Astrocyte (in vitro differentiated cells and primary cell): Measurements from ENCODE around the gene ZNF410. TPM values are rescaled to one million over a fixed set of nuclear protein-coding genes. Genes with fewer than 3 reads are reported as not detected.

Source experiments
- DNase-seq: peaks from one replicate; pipeline ENCODE4 v3.0.0-alpha.2; 2010; ENCODE audit warnings: low read depth
- FAIRE-seq: peaks from 2 replicates; lab custom pipeline; 2011; peaks lifted over from hg19 to GRCh38; lab: Jason Lieb, UNC
- H2AFZ ChIP-seq: 2 replicates; pipeline ENCODE4 v1.6.0; 2012; ENCODE audit warnings: low read depth, low read length, inconsistent platforms
- H3K27ac ChIP-seq: 2 replicates; pipeline ENCODE4 v1.5.1; 2011; ENCODE audit warnings: low read depth, low read length, inconsistent platforms
- H3K27me3 ChIP-seq: 2 replicates; pipeline ENCODE4 v1.6.0; 2011; ENCODE audit warnings: low read length, inconsistent platforms; ENCODE audit not compliant: insufficient read depth
- H3K36me3 ChIP-seq: 2 replicates; pipeline ENCODE4 v1.5.1; 2011; ENCODE audit warnings: low read length, inconsistent platforms; ENCODE audit not compliant: insufficient read depth
- H3K4me1 ChIP-seq: 2 replicates; pipeline ENCODE4 v1.5.1; 2011; ENCODE audit warnings: low read length, inconsistent platforms; ENCODE audit not compliant: insufficient read depth
- H3K4me2 ChIP-seq: 2 replicates; pipeline ENCODE4 v1.6.0; 2012; ENCODE audit warnings: low read length, inconsistent platforms
- H3K4me3 ChIP-seq: 2 replicates; pipeline ENCODE4 v1.5.1; 2011; ENCODE audit warnings: low read depth, mild to moderate bottlenecking, low read length, inconsistent platforms; ENCODE audit not compliant: insufficient read depth
- H3K79me2 ChIP-seq: 2 replicates; pipeline ENCODE4 v1.6.0; 2012; ENCODE audit warnings: mild to moderate bottlenecking, low read length, inconsistent platforms; ENCODE audit not compliant: insufficient read depth
- H3K9ac ChIP-seq: 2 replicates; pipeline ENCODE4 v1.6.0; 2012; ENCODE audit warnings: mild to moderate bottlenecking, low read length, inconsistent platforms
- H3K9me3 ChIP-seq: 2 replicates; pipeline ENCODE4 v1.5.1; 2012; ENCODE audit warnings: low read depth, mild to moderate bottlenecking, low read length, inconsistent platforms; ENCODE audit not compliant: insufficient read depth
- H4K20me1 ChIP-seq: 2 replicates; pipeline ENCODE4 v1.6.0; 2012; ENCODE audit warnings: low read length, inconsistent platforms; ENCODE audit not compliant: insufficient read depth
- H3K27ac Mint-ChIP-seq: one replicate; pipeline ENCODE4 v1.8.0; 2021; ENCODE audit warnings: mild to moderate bottlenecking, mixed read lengths; ENCODE audit not compliant: unreplicated experiment
- H3K27me3 Mint-ChIP-seq: one replicate; pipeline ENCODE4 v1.8.0; 2021; ENCODE audit warnings: low read depth, mixed read lengths; ENCODE audit not compliant: unreplicated experiment
- H3K36me3 Mint-ChIP-seq: one replicate; pipeline ENCODE4 v1.8.0; 2021; ENCODE audit warnings: low read depth, mixed read lengths; ENCODE audit not compliant: unreplicated experiment
- H3K4me1 Mint-ChIP-seq: one replicate; pipeline ENCODE4 v1.8.0; 2021; ENCODE audit warnings: low read depth, mixed read lengths; ENCODE audit not compliant: unreplicated experiment
- H3K4me3 Mint-ChIP-seq: one replicate; pipeline ENCODE4 v1.8.0; 2021; ENCODE audit warnings: mild to moderate bottlenecking, moderate library complexity, mixed read lengths; ENCODE audit not compliant: unreplicated experiment
- H3K9me3 Mint-ChIP-seq: one replicate; pipeline ENCODE4 v1.8.0; 2021; ENCODE audit warnings: mild to moderate bottlenecking, mixed read lengths; ENCODE audit not compliant: unreplicated experiment
- CTCF ChIP-seq: IDR thresholded peaks from 2 replicates; pipeline ENCODE4 v1.5.1; 2011; ENCODE audit warnings: low read depth, mild to moderate bottlenecking, inconsistent platforms, low read length, moderate library complexity; ENCODE audit not compliant: insufficient read depth
- EZH2 ChIP-seq: IDR thresholded peaks from 2 replicates; pipeline ENCODE4 v1.6.1; 2012; ENCODE audit warnings: mild to moderate bottlenecking, low read length, inconsistent platforms; ENCODE audit not compliant: insufficient read depth
- total RNA-seq: library from RNA; stranded (reverse); gene quantifications from 2 replicates; pipeline ENCODE4 v1.2.1, GENCODE V29; 2021

ZNF410 gene
- total RNA-seq, 1 donor from 2014 or later = 42.9 TPM

- H3K4me3 Mint-ChIP-seq = no peak overlapping the region
- no peaks in the 10 kb centered on the region for H3K27me3 Mint-ChIP-seq
- Histone ChIP-seq H3K9me3 (no peaks in the 10 kb centered on the region), H4K20me1 (no peaks in the 10 kb centered on the region), H3K36me3 (no peaks in the 10 kb centered on the region), H3K9ac (no peak overlapping the region), H3K79me2 (no peaks in the 10 kb centered on the region), H3K4me3 (no peak overlapping the region), H3K4me2 (no peak overlapping the region), H3K27ac (no peak overlapping the region), H3K27me3 (no peaks in the 10 kb centered on the region), H2AFZ (no peak overlapping the region), H3K4me1 (no peaks in the 10 kb centered on the region)
- H3K4me1 Mint-ChIP-seq = no peaks in the 10 kb centered on the region
- FAIRE-seq = no peak
- H3K27ac Mint-ChIP-seq = no peak overlapping the region
- H3K9me3 Mint-ChIP-seq = no peaks in the 10 kb centered on the region
- peak; percentile 39 for DNase-seq
- peaks cover 1% of the 10 kb centered on the region for H3K36me3 Mint-ChIP-seq
- TF ChIP-seq EZH2 (no peak), CTCF (no peak)
Measured at GRCh38 chr14:73878436-73878835, 8.2 kb upstream of the ZNF410 start.

- Histone ChIP-seq H4K20me1 (no peaks in the 10 kb centered on the region), H3K4me2 (no peak overlapping the region), H3K27me3 (no peaks in the 10 kb centered on the region), H3K27ac (no peak overlapping the region), H3K4me3 (no peak overlapping the region), H3K4me1 (no peaks in the 10 kb centered on the region), H3K36me3 (no peaks in the 10 kb centered on the region), H2AFZ (no peak overlapping the region), H3K9me3 (no peaks in the 10 kb centered on the region), H3K9ac (no peak overlapping the region), H3K79me2 (no peaks in the 10 kb centered on the region)
- FAIRE-seq = no peak
- H3K9me3 Mint-ChIP-seq = no peaks in the 10 kb centered on the region
- DNase-seq = peak; percentile 20
- no peaks in the 10 kb centered on the region for H3K4me1 Mint-ChIP-seq
- H3K27me3 Mint-ChIP-seq = no peaks in the 10 kb centered on the region
- TF ChIP-seq CTCF (no peak), EZH2 (no peak)
- H3K36me3 Mint-ChIP-seq = peaks cover 1% of the 10 kb centered on the region
- H3K4me3 Mint-ChIP-seq = no peak overlapping the region
- H3K27ac Mint-ChIP-seq = no peak overlapping the region
Measured at GRCh38 chr14:73879027-73879426, 7.6 kb upstream of the ZNF410 start.

- no peak overlapping the region for H3K4me2 ChIP-seq
- peaks cover 13% of the 10 kb centered on the region for H3K4me1 ChIP-seq
- H3K4me3 Mint-ChIP-seq = peak overlapping the region; percentile 17
- DNase-seq (no peak), FAIRE-seq (no peak)
- peaks cover 19% of the 10 kb centered on the region for H4K20me1 ChIP-seq
- TF ChIP-seq EZH2 (no peak), CTCF (no peak)
- no peaks in the 10 kb centered on the region for H3K27me3 Mint-ChIP-seq
- no peak overlapping the region for H3K9ac ChIP-seq
- H3K27ac Mint-ChIP-seq = no peak overlapping the region
- H2AFZ ChIP-seq = no peak overlapping the region
- no peaks in the 10 kb centered on the region for H3K9me3 Mint-ChIP-seq
- H3K36me3 ChIP-seq = no peaks in the 10 kb centered on the region
- peaks cover 22% of the 10 kb centered on the region for H3K4me1 Mint-ChIP-seq
- no peaks in the 10 kb centered on the region for H3K36me3 Mint-ChIP-seq
- H3K9me3 ChIP-seq = no peaks in the 10 kb centered on the region
- no peaks in the 10 kb centered on the region for H3K27me3 ChIP-seq
- H3K27ac ChIP-seq = no peak overlapping the region
- H3K4me3 ChIP-seq = no peak overlapping the region
- peaks cover 45% of the 10 kb centered on the region for H3K79me2 ChIP-seq
Measured at GRCh38 chr14:73884438-73885190, 2.0 kb upstream of the ZNF410 start.
